Adipocyte (in vitro differentiated cells): ENCODE results near the gene ENOX1.

Experiments
- DNase-seq: peaks from one replicate; pipeline ENCODE4 v3.0.0-alpha.2; 2015; ENCODE audit warnings: low read depth
- H3K27me3 ChIP-seq: replicated peaks from 2 replicates; pipeline ENCODE4 v1.7.0; 2013; ENCODE audit warnings: mild to moderate bottlenecking, low read length, moderate library complexity; ENCODE audit not compliant: control insufficient read depth, insufficient read depth
- H3K36me3 ChIP-seq: 2 replicates; pipeline ENCODE4 v1.7.0; 2013; ENCODE audit warnings: low read length, mild to moderate bottlenecking, moderate library complexity; ENCODE audit not compliant: control insufficient read depth, insufficient read depth, severe bottlenecking
- H3K4me1 ChIP-seq: 2 replicates; pipeline ENCODE4 v1.7.0; 2013; ENCODE audit warnings: mild to moderate bottlenecking, low read length, moderate library complexity; ENCODE audit not compliant: control insufficient read depth, insufficient read depth
- H3K4me3 ChIP-seq: 2 replicates; pipeline ENCODE4 v1.7.0; 2013; ENCODE audit warnings: mild to moderate bottlenecking, low read length, moderate library complexity
- H3K9ac ChIP-seq: 2 replicates; pipeline ENCODE4 v1.7.0; 2013; ENCODE audit warnings: mild to moderate bottlenecking, low read length, moderate library complexity
- H3K9me3 ChIP-seq: 2 replicates; pipeline ENCODE4 v1.7.0; 2013; ENCODE audit warnings: mild to moderate bottlenecking, low read length, moderate library complexity; ENCODE audit not compliant: control insufficient read depth

The ENOX1 gene

GRCh38 chr13:43268632-43269031 lies 518.1 kb downstream of the ENOX1 start:
- no peaks in the 10 kb centered on the region for H3K36me3 ChIP-seq
- H3K9me3 ChIP-seq, result no peaks in the 10 kb centered on the region
- peak overlapping the region; percentile 9 for H3K4me3 ChIP-seq
- DNase-seq, result peak; percentile 55
- H3K4me1 ChIP-seq, result peaks cover 18% of the 10 kb centered on the region
- H3K9ac ChIP-seq, result peak overlapping the region; percentile 47
- no peaks in the 10 kb centered on the region for H3K27me3 ChIP-seq

- Histone ChIP-seq H3K9ac (no peak overlapping the region), H3K27me3 (no peaks in the 10 kb centered on the region), H3K36me3 (no peaks in the 10 kb centered on the region), H3K9me3 (no peaks in the 10 kb centered on the region), H3K4me1 (peaks cover 18% of the 10 kb centered on the region), H3K4me3 (no peak overlapping the region)
- DNase-seq, result no peak
Measured at GRCh38 chr13:43267916-43268315, 518.9 kb downstream of the ENOX1 start.

- Histone ChIP-seq H3K9me3 (no peaks in the 10 kb centered on the region), H3K4me1 (peaks cover 18% of the 10 kb centered on the region), H3K27me3 (no peaks in the 10 kb centered on the region), H3K9ac (no peak overlapping the region), H3K4me3 (no peak overlapping the region), H3K36me3 (no peaks in the 10 kb centered on the region)
- DNase-seq, result no peak
Measured at GRCh38 chr13:43266936-43267615, 519.7 kb downstream of the ENOX1 start.

- Histone ChIP-seq H3K9ac (no peak overlapping the region), H3K36me3 (no peaks in the 10 kb centered on the region), H3K4me1 (peaks cover 17% of the 10 kb centered on the region), H3K27me3 (no peaks in the 10 kb centered on the region), H3K9me3 (no peaks in the 10 kb centered on the region), H3K4me3 (no peak overlapping the region)
- no peak for DNase-seq
Measured at GRCh38 chr13:43265028-43265427, 521.7 kb downstream of the ENOX1 start.

- Histone ChIP-seq H3K9ac (no peak overlapping the region), H3K9me3 (no peaks in the 10 kb centered on the region), H3K4me1 (peaks cover 12% of the 10 kb centered on the region), H3K36me3 (no peaks in the 10 kb centered on the region), H3K27me3 (no peaks in the 10 kb centered on the region), H3K4me3 (no peak overlapping the region)
- DNase-seq, result no peak
Measured at GRCh38 chr13:43264458-43264857, 522.3 kb downstream of the ENOX1 start.

GRCh38 chr13:43263047-43263446 lies 523.7 kb downstream of the ENOX1 start:
- Histone ChIP-seq H3K27me3 (no peaks in the 10 kb centered on the region), H3K4me3 (no peak overlapping the region), H3K36me3 (no peaks in the 10 kb centered on the region), H3K9me3 (no peaks in the 10 kb centered on the region), H3K9ac (no peak overlapping the region), H3K4me1 (no peaks in the 10 kb centered on the region)
- no peak for DNase-seq

- no peaks in the 10 kb centered on the region for H3K9me3 ChIP-seq
- H3K27me3 ChIP-seq, result no peaks in the 10 kb centered on the region
- peak; percentile 59 for DNase-seq
- no peak overlapping the region for H3K9ac ChIP-seq
- H3K36me3 ChIP-seq, result no peaks in the 10 kb centered on the region
- no peak overlapping the region for H3K4me3 ChIP-seq
- H3K4me1 ChIP-seq, result no peaks in the 10 kb centered on the region
Measured at GRCh38 chr13:43260999-43261398, 525.8 kb downstream of the ENOX1 start.

GRCh38 chr13:43258771-43259170 lies 528.0 kb downstream of the ENOX1 start:
- Histone ChIP-seq H3K9ac (no peak overlapping the region), H3K4me1 (no peaks in the 10 kb centered on the region), H3K36me3 (no peaks in the 10 kb centered on the region), H3K9me3 (no peaks in the 10 kb centered on the region), H3K4me3 (no peak overlapping the region), H3K27me3 (no peaks in the 10 kb centered on the region)
- DNase-seq, result no peak

GRCh38 chr13:43257765-43258164 lies 529.0 kb downstream of the ENOX1 start:
- H3K4me1 ChIP-seq, result no peaks in the 10 kb centered on the region
- H3K9me3 ChIP-seq, result no peaks in the 10 kb centered on the region
- H3K9ac ChIP-seq, result no peak overlapping the region
- DNase-seq, result no peak
- H3K36me3 ChIP-seq, result no peaks in the 10 kb centered on the region
- no peaks in the 10 kb centered on the region for H3K27me3 ChIP-seq
- H3K4me3 ChIP-seq, result no peak overlapping the region

GRCh38 chr13:43251961-43252360 lies 534.8 kb downstream of the ENOX1 start:
- no peaks in the 10 kb centered on the region for H3K27me3 ChIP-seq
- H3K4me1 ChIP-seq, result no peaks in the 10 kb centered on the region
- no peaks in the 10 kb centered on the region for H3K36me3 ChIP-seq
- H3K4me3 ChIP-seq, result no peak overlapping the region
- no peak overlapping the region for H3K9ac ChIP-seq
- no peaks in the 10 kb centered on the region for H3K9me3 ChIP-seq
- no peak for DNase-seq

GRCh38 chr13:43246382-43246781 lies 540.4 kb downstream of the ENOX1 start:
- H3K9me3 ChIP-seq, result no peaks in the 10 kb centered on the region
- H3K9ac ChIP-seq, result no peak overlapping the region
- DNase-seq, result no peak
- H3K4me1 ChIP-seq, result peaks cover 12% of the 10 kb centered on the region
- H3K36me3 ChIP-seq, result no peaks in the 10 kb centered on the region
- no peak overlapping the region for H3K4me3 ChIP-seq
- H3K27me3 ChIP-seq, result no peaks in the 10 kb centered on the region

- DNase-seq, result peak; percentile 67
- H3K9me3 ChIP-seq, result no peaks in the 10 kb centered on the region
- peak overlapping the region; percentile 9 for H3K4me3 ChIP-seq
- no peak overlapping the region for H3K9ac ChIP-seq
- H3K36me3 ChIP-seq, result no peaks in the 10 kb centered on the region
- no peaks in the 10 kb centered on the region for H3K27me3 ChIP-seq
- H3K4me1 ChIP-seq, result peaks cover 12% of the 10 kb centered on the region
Measured at GRCh38 chr13:43245374-43245964, 541.3 kb downstream of the ENOX1 start.
